ENCODE measurements around the gene NFYB.

- no peak for TF ChIP-seq REST (IDR thresholded peaks at IDR 0.05; ENCODE audit: low read depth)
- no peak for TF ChIP-seq EGR1 (IDR thresholded peaks at IDR 0.05)
- TF ChIP-seq YY1 (IDR thresholded peaks at IDR 0.05; ENCODE audit: low read depth): no peak
- no peak for TF ChIP-seq RAD21 (IDR thresholded peaks at IDR 0.05; ENCODE audit: low read depth)
- TF ChIP-seq CEBPB (IDR thresholded peaks at IDR 0.05): no peak
- TF ChIP-seq MAX (IDR thresholded peaks at IDR 0.05): no peak
- no peak for TF ChIP-seq TEAD4 (IDR thresholded peaks at IDR 0.05)
- no peak for TF ChIP-seq NFIC (IDR thresholded peaks at IDR 0.05)
- no peak for TF ChIP-seq FOXM1 (IDR thresholded peaks at IDR 0.05; ENCODE audit: borderline replicate concordance, low read depth)
- no peak for TF ChIP-seq EP300 (IDR thresholded peaks at IDR 0.05; ENCODE audit: borderline replicate concordance)
- TF ChIP-seq TAF1 (IDR thresholded peaks at IDR 0.05; ENCODE audit: low read depth): no peak
- TF ChIP-seq USF1 (IDR thresholded peaks at IDR 0.05): no peak
These were observed 7.2 kb downstream of the NFYB start for GRCh38 chr12:104130760-104131159.
